Measurements from ENCODE around the gene SHANK3.
"Not testable (repeated sequence)": the region's sequence is repeated elsewhere in the genome, so short reads cannot be mapped to it uniquely, and the experiment has no call there.

Gene SHANK3

GRCh38 chr22:50654664-50655063 is 18.0 kb upstream of the SHANK3 start:
- DNase-seq: not testable (repeated sequence)

- no peak for DNase-seq
Measured at GRCh38 chr22:50656122-50657070, 16.2 kb upstream of the SHANK3 start.

- DNase-seq: no peak
Measured at GRCh38 chr22:50657925-50658324, 14.7 kb upstream of the SHANK3 start.

- DNase-seq: not testable (repeated sequence)
Measured at GRCh38 chr22:50659711-50660110, 12.9 kb upstream of the SHANK3 start.

GRCh38 chr22:50660306-50660705 is 12.3 kb upstream of the SHANK3 start:
- no peak for DNase-seq

- no peak for DNase-seq
Measured at GRCh38 chr22:50665212-50665611, 7.4 kb upstream of the SHANK3 start.

GRCh38 chr22:50665738-50666137 is 6.9 kb upstream of the SHANK3 start:
- no peak for DNase-seq

- no peak for DNase-seq
Measured at GRCh38 chr22:50670513-50670912, 2.1 kb upstream of the SHANK3 start.

GRCh38 chr22:50670914-50671538 is 1.6 kb upstream of the SHANK3 start:
- no peak for DNase-seq

- no peak for DNase-seq
Measured at GRCh38 chr22:50671641-50672040, 982 bp upstream of the SHANK3 start.

- no peak for DNase-seq
Measured at GRCh38 chr22:50672041-50672440, 582 bp upstream of the SHANK3 start.

GRCh38 chr22:50673231-50674129 is 857 bp downstream of the SHANK3 start:
- peak; percentile 25 to 32 for DNase-seq

- DNase-seq: no peak
Measured at GRCh38 chr22:50674130-50674500, 1.5 kb downstream of the SHANK3 start.

- DNase-seq: peak in 1 of 2 donors; percentile 9
Measured at GRCh38 chr22:50674606-50675552, 2.3 kb downstream of the SHANK3 start.

- DNase-seq: no peak
Measured at GRCh38 chr22:50675553-50676179, 3.0 kb downstream of the SHANK3 start.

GRCh38 chr22:50676180-50676636 is 3.6 kb downstream of the SHANK3 start:
- no peak for DNase-seq

GRCh38 chr22:50676661-50677492 is 4.3 kb downstream of the SHANK3 start:
- DNase-seq: no peak

GRCh38 chr22:50677493-50678217 is 5.0 kb downstream of the SHANK3 start:
- no peak for DNase-seq

GRCh38 chr22:50678218-50678650 is 5.6 kb downstream of the SHANK3 start:
- no peak for DNase-seq

All from CD4-positive, alpha-beta T cell treated with Interferon alpha-2 for 1 hour (primary cell).